ENCODE results near the gene ARHGAP9.

DNA sequence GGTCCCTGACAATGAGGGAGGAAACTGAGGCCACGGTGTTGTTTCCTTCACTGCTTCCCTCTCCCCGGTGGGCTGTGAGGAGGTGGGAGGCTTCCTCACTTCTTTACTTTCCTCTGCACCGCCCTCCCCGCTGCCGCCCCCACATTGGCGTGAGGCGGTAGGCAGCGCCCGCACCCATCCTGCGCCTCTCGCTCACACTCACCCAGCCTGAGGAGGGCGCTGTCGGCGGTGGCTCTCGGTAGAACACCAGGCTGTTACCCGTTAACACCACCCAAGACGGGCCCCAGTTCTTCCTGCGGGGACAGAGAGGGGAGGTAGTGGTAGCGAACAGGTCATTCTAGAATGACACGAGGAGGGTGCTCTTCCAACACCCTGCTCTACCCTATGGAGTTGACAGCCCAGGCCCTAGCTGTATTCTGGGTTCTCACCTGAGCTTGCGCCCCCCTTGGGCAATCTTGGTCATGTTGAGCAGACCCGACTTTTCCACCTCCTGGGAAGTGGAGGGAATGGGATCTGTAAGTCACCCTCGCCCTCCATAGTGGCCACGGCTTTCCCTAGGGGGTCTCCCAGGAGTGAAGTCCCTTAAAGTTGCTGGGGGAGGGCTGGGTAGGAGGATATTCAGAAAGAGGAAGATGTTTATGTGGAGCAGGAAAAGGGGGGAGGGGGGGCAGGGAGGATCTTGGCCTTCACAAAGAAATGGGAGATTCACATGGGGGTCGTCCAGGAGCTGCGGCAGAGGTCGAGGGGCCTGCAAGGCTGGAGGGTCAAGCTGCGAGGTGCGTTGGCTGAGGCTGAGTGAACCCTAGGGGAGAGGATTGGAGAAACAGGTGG is 3.3 kb downstream of the ARHGAP9 start:
- TF ChIP-seq, protein P1, sequence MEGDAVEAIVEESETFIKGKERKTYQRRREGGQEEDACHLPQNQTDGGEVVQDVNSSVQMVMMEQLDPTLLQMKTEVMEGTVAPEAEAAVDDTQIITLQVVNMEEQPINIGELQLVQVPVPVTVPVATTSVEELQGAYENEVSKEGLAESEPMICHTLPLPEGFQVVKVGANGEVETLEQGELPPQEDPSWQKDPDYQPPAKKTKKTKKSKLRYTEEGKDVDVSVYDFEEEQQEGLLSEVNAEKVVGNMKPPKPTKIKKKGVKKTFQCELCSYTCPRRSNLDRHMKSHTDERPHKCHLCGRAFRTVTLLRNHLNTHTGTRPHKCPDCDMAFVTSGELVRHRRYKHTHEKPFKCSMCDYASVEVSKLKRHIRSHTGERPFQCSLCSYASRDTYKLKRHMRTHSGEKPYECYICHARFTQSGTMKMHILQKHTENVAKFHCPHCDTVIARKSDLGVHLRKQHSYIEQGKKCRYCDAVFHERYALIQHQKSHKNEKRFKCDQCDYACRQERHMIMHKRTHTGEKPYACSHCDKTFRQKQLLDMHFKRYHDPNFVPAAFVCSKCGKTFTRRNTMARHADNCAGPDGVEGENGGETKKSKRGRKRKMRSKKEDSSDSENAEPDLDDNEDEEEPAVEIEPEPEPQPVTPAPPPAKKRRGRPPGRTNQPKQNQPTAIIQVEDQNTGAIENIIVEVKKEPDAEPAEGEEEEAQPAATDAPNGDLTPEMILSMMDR (IDR thresholded peaks at IDR 0.05): peak in 1 of 7 experiments; percentile 8
- no peak for TF ChIP-seq EP300 (IDR thresholded peaks at IDR 0.05)
- TF ChIP-seq POLR2AphosphoS5 (IDR thresholded peaks at IDR 0.05): no peak
- no peak for TF ChIP-seq POLR2A (IDR thresholded peaks at IDR 0.05)

All from stomach (tissue), 4 donors.